ENCODE data around the gene TTC39C.

- no peak for TF ChIP-seq TCF7L2 (IDR thresholded peaks at IDR 0.05; ENCODE audit: low read depth, low read length)
- TF ChIP-seq SIN3A (IDR thresholded peaks at IDR 0.05; ENCODE audit: borderline replicate concordance, insufficient read depth, low read depth, low read length), result no peak
- no peak for TF ChIP-seq REST (IDR thresholded peaks at IDR 0.05; ENCODE audit: insufficient read depth in 1 of 2, low read depth in 2 of 2, low read length in 1 of 2)
Measured at GRCh38 chr18:24022161-24022560, 7.6 kb downstream of the TTC39C start.

All from Panc1 (cell line).